GM12874 (cell line): ENCODE data around the gene SLC28A3.

Experiments
- TF ChIP-seq, protein P1 (sequence below): IDR thresholded peaks from 2 replicates; pipeline ENCODE4 v1.5.1; 2011; ENCODE audit warnings: low read depth, mild to moderate bottlenecking, control low read depth, low read length, moderate library complexity; ENCODE audit not compliant: insufficient read depth

The SLC28A3 gene

DNA sequence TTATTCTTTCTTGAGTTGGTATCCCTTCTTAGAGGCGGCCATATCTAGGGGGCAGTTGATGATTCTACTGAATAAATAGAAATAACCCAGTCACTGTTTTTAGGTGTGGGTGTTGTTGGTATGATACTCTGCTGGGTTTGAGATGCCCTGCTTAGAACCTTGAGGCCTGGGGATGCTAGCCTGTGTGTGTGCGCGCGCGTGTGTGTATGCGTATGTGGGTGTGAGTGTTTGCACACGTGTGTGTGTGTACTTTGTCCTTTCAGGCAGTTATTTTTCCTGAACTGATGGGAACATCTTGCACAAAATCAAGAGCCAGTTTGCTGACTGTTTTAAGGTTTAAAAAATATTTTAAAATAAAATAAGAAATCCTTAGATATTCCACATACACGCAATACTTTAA lies 3.3 kb downstream of the SLC28A3 start:
- TF ChIP-seq, protein P1, sequence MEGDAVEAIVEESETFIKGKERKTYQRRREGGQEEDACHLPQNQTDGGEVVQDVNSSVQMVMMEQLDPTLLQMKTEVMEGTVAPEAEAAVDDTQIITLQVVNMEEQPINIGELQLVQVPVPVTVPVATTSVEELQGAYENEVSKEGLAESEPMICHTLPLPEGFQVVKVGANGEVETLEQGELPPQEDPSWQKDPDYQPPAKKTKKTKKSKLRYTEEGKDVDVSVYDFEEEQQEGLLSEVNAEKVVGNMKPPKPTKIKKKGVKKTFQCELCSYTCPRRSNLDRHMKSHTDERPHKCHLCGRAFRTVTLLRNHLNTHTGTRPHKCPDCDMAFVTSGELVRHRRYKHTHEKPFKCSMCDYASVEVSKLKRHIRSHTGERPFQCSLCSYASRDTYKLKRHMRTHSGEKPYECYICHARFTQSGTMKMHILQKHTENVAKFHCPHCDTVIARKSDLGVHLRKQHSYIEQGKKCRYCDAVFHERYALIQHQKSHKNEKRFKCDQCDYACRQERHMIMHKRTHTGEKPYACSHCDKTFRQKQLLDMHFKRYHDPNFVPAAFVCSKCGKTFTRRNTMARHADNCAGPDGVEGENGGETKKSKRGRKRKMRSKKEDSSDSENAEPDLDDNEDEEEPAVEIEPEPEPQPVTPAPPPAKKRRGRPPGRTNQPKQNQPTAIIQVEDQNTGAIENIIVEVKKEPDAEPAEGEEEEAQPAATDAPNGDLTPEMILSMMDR = no peak

DNA sequence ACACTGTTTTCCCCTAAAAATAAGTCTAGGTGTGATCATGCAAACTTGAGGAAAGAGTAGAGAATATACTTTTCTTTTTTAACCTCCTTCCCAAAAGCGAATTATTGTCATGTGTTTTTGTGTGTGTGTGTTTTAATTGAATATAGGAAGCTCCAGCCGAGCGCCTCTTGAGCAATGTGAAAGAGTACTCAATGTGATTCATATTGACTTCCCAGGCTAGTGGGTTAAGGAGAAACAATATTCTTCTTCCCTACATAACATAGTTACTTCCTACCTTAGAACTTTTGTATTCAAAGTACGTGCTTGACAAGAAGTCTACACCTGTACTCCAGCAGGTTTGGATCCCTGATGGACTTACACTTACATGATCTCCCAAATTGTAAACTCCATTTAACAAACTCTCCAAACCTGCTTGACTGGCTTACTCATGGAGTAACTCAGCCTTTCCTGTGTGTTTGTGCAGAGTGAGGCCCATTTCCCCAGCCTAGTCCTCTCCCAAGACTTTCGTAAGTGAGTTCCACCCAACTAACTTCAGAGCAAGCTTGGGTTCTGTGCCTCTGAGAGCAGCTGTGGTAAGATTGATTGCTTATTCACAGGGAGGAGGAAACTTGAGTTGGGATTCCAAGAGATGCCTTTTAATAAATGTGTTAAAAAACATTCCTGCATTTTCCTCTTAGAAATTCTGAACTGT lies 9.3 kb downstream of the SLC28A3 start:
- TF ChIP-seq, protein P1 = no peak

DNA sequence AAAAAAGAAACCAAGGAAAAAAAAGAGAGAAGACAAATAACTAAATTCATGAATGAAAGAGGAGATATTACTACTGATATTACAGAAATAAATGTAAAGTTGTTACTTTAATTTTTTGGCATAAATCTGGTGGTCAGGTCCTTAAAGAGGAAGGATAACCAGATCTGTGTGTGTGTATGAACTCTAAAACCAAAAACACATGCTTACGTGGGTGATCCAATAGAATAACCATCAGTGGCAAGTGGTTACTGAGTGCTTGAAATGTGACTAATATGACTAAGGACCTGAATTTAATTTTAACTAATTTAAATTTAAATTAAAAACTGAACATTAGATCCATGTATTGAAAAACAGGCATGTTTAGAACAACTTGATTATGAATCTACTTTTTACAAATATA lies 10.3 kb downstream of the SLC28A3 start:
- TF ChIP-seq, protein P1 = no peak

- TF ChIP-seq, protein P1 = no peak
These were observed 13.4 kb downstream of the SLC28A3 start for GRCh38 chr9:84327184-84327583.

- TF ChIP-seq, protein P1 = no peak
These were observed 15.1 kb downstream of the SLC28A3 start for GRCh38 chr9:84325347-84325973.

DNA sequence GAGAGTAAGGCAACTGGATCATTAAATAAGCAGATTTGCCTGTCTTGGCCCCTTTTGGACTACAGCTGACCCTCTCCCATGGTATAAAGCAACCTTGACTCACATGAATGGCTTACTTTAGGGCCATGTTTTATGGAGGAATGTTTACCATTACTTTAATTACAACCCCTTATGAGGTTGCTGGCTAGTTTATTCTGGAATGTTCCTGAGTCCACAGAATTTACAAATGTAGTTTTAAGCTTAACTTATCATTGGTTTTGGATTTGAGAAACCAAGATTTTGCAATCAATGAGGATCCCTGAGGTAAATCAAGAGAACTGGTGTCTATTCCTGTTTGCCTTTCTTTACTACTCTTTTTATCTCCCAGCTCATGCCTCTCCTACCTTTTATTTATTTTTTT lies 15.7 kb downstream of the SLC28A3 start:
- TF ChIP-seq, protein P1 = no peak

- TF ChIP-seq, protein P1 = no peak
These were observed 16.7 kb downstream of the SLC28A3 start for GRCh38 chr9:84323858-84324257.
